ENCODE results near the gene IVNS1ABP. TPM values are rescaled to one million over a fixed set of nuclear protein-coding genes. Genes with fewer than 3 reads are reported as not detected.

The IVNS1ABP gene
- total and polyA plus RNA-seq, 5 donors = 18.8 to 37.4 (median 36.9) TPM

DNA sequence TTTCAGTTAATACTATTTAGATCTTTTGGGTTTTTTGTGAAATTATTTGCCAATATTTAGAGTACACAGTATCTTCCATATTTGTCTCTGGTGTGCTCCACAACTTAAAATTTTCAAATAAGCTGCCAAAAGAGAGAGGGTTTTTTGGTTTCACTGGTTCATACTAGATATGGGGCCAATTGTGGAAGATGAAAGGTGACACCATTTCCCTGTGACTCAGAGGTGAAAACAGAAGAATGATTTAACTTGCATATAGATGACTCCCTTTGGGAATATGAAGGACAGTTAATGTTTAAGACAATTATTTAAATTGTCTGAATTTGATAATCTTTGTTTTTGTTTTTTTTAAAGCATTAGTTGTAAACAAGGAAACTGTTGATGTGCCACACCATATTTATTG is 37.5 kb downstream of the IVNS1ABP start:
- Histone ChIP-seq H3K9me3 (ENCODE audit: control insufficient read depth, low read length) (no peaks in the 10 kb centered on the region), H3K4me3 (ENCODE audit: low read length) (no peak overlapping the region), H3K27ac (ENCODE audit: low read length) (no peak overlapping the region), H3K4me1 (ENCODE audit: control insufficient read depth, insufficient read depth, low read length) (no peaks in the 10 kb centered on the region), H3K27me3 (ENCODE audit: control insufficient read depth, insufficient read depth) (no peaks in the 10 kb centered on the region)
- DNase-seq (no peak), ATAC-seq (no peak)
- intact Hi-C loops (cut with DNase I) = no loop called here

DNA sequence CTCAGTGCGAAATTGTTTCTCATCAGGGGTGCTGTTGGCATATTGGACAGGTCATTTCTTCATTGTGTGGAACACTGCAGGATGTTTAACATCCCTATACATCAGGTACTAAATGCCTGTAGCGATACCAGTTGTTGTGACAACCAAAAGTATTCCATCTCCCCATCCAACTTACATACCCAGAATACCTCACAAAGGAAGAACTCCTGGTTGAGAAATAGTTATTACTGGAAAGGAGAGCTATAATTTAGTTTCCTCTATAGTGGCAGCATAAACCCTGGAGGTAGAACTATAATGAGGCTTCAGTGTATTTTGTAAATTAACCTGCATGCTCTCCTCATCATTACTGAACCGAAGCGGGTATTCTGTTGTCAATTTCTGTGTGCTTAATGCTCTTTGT is 45.1 kb downstream of the IVNS1ABP start:
- ATAC-seq = no peak
- H3K4me3 ChIP-seq (ENCODE audit: low read length) = no peak overlapping the region
- H3K9me3 ChIP-seq (ENCODE audit: control insufficient read depth, low read length) = no peaks in the 10 kb centered on the region
- H3K27me3 ChIP-seq (ENCODE audit: control insufficient read depth, insufficient read depth) = no peaks in the 10 kb centered on the region
- DNase-seq = no peak
- H3K4me1 ChIP-seq (ENCODE audit: control insufficient read depth, insufficient read depth, low read length) = no peaks in the 10 kb centered on the region
- 94% methylated on average over 4 of the region's 4 CpGs for WGBS
- intact Hi-C loops (cut with DNase I) = no loop called here
- H3K27ac ChIP-seq (ENCODE audit: low read length) = no peak overlapping the region

DNA sequence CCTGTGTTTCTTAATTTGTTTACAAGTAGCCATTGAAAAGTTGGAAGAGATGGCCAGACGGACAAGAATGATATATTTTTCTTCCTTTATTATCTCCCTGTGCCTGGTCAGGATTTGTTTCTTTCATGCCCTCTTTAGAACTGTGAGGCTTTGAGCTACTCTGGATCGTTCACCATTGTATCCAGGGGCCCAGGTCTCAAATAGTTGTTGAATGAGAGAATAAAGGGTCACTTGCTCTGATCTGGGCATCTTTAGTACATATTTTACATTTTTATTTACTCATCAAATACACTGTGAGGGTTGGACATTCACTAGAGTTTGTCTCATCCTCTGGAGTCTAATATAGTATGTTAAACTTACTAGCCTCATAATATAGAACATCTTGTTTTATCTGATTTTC is 48.7 kb downstream of the IVNS1ABP start:
- Histone ChIP-seq H3K4me1 (ENCODE audit: control insufficient read depth, insufficient read depth, low read length) (no peaks in the 10 kb centered on the region), H3K9me3 (ENCODE audit: control insufficient read depth, low read length) (no peaks in the 10 kb centered on the region), H3K4me3 (ENCODE audit: low read length) (no peak overlapping the region), H3K27ac (ENCODE audit: low read length) (no peak overlapping the region), H3K27me3 (ENCODE audit: control insufficient read depth, insufficient read depth) (no peaks in the 10 kb centered on the region)
- WGBS = 74% methylated on average over 2 of the region's 2 CpGs
- intact Hi-C loops (cut with DNase I) = no loop called here
- ATAC-seq (no peak), DNase-seq (no peak)

DNA sequence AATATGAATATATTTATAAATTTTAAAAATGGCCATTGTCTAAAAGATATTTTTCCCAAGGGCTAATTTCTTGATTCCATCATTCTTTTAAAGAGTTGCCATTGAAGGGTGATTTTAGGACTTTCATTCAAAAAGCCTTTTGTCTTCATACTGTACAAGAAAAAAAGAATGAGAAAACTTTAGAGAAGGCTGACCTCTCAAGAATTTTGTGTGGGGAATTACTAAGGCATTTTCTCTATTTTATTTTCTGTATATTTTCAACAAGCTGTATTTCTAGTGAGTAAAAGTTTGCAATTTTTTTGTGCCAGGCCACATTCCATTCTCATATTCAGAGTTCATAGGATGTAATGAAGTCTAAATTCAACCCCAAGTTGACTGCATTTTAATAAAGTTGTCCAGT is 49.3 kb downstream of the IVNS1ABP start:
- ATAC-seq (no peak), DNase-seq (no peak)
- H3K27me3 ChIP-seq (ENCODE audit: control insufficient read depth, insufficient read depth) = no peaks in the 10 kb centered on the region
- intact Hi-C loops (cut with DNase I) = no loop called here
- H3K4me1 ChIP-seq (ENCODE audit: control insufficient read depth, insufficient read depth, low read length) = no peaks in the 10 kb centered on the region
- H3K27ac ChIP-seq (ENCODE audit: low read length) = no peak overlapping the region
- H3K4me3 ChIP-seq (ENCODE audit: low read length) = no peak overlapping the region
- H3K9me3 ChIP-seq (ENCODE audit: control insufficient read depth, low read length) = no peaks in the 10 kb centered on the region

DNA sequence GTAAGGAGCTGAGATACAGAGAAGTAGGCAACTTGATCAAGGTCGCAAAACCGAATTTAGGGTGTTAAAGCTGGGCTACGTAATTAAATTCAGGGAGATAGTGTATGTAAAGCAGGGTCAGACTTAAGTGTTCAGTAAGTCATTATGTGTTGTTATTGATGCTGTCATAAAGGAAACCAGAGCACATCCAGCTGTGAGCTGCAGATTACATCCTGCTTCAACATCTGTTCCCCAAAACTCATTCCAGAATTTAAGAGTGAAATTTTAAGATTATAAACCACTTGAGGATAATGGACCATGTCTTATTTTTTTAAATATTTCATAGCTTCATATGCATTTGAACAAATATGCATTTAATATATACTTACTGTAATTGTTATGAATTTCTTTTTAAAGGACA is 49.7 kb downstream of the IVNS1ABP start:
- intact Hi-C loops (cut with DNase I) = no loop called here
- ATAC-seq (no peak), DNase-seq (no peak)
- H3K27me3 ChIP-seq (ENCODE audit: control insufficient read depth, insufficient read depth) = no peaks in the 10 kb centered on the region
- 40% methylated on average over 3 of the region's 3 CpGs for WGBS
- no peak overlapping the region for H3K27ac ChIP-seq (ENCODE audit: low read length)
- H3K4me3 ChIP-seq (ENCODE audit: low read length) = no peak overlapping the region
- no peaks in the 10 kb centered on the region for H3K9me3 ChIP-seq (ENCODE audit: control insufficient read depth, low read length)
- H3K4me1 ChIP-seq (ENCODE audit: control insufficient read depth, insufficient read depth, low read length) = no peaks in the 10 kb centered on the region

DNA sequence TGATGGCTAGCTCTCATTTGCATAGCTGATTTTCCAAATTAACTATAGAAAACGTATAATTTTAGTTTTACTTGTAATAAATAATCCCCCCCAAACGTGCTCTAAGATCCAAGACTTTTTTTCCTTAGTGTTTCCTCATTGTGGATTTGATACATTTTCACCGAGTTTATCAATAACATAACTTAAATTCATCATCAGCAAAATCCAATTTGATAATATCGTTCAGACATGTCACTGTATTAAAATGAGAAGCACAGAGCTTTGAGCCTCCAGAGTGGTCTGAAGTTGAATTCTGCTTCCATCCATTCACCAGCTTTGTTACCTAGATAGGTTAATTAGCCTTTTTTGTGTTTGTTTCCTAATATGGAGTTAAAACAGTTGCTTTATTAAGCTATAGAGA is 51.7 kb downstream of the IVNS1ABP start:
- Histone ChIP-seq H3K27ac (ENCODE audit: low read length) (no peak overlapping the region), H3K9me3 (ENCODE audit: control insufficient read depth, low read length) (no peaks in the 10 kb centered on the region), H3K27me3 (ENCODE audit: control insufficient read depth, insufficient read depth) (no peaks in the 10 kb centered on the region), H3K4me3 (ENCODE audit: low read length) (no peak overlapping the region), H3K4me1 (ENCODE audit: control insufficient read depth, insufficient read depth, low read length) (no peaks in the 10 kb centered on the region)
- DNase-seq = no peak
- no peak for ATAC-seq
- WGBS = 91% methylated on average over 4 of the region's 4 CpGs
- intact Hi-C loops (cut with DNase I) = no loop called here

DNA sequence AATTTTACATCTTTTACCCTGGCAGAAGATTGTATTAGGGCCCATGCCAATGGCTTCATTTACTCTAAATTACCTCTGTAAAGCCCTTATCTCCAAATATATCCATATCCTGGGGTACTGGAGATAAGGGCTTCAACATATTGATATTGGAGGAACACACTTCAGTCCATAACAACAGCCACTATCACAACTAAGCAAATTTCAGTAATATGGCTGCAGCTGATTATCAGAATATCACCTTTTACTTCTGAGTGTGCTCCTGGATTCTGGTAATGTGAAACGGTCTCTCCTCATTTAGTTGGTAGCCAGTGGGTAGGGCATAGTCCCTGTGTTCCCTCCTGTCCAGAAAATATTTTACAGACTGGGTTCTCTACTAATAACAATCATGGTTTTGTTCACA is 53.3 kb downstream of the IVNS1ABP start:
- intact Hi-C loops (cut with DNase I) = no loop called here
- DNase-seq (no peak), ATAC-seq (no peak)
- Histone ChIP-seq H3K27me3 (ENCODE audit: control insufficient read depth, insufficient read depth) (no peaks in the 10 kb centered on the region), H3K4me1 (ENCODE audit: control insufficient read depth, insufficient read depth, low read length) (no peaks in the 10 kb centered on the region), H3K27ac (ENCODE audit: low read length) (no peak overlapping the region), H3K4me3 (ENCODE audit: low read length) (no peak overlapping the region), H3K9me3 (ENCODE audit: control insufficient read depth, low read length) (no peaks in the 10 kb centered on the region)
- WGBS = 91% methylated on average over 1 of the region's 1 CpG

DNA sequence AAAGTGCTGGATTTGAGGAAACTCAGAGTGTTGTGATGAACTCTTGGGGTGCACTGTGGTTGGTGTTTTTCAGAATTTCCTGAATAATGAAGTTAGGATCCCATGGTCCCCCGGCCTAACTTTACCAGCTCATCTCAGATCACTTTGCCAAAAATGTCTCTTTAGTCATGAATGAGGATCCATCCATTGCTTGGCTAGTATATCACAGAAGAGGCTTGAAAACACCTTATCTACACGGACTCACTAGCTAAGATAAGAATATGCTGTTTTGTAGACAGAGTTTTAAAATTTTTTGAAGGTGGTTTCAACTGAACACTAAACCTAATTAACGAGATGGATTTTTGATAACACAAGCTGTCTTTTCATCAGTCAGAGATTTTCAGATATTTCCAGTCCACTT is 53.8 kb downstream of the IVNS1ABP start:
- intact Hi-C loops (cut with DNase I) = no loop called here
- Histone ChIP-seq H3K27ac (ENCODE audit: low read length) (no peak overlapping the region), H3K9me3 (ENCODE audit: control insufficient read depth, low read length) (no peaks in the 10 kb centered on the region), H3K27me3 (ENCODE audit: control insufficient read depth, insufficient read depth) (no peaks in the 10 kb centered on the region), H3K4me3 (ENCODE audit: low read length) (no peak overlapping the region), H3K4me1 (ENCODE audit: control insufficient read depth, insufficient read depth, low read length) (no peaks in the 10 kb centered on the region)
- ATAC-seq = no peak
- DNase-seq = no peak
- 87% methylated on average over 3 of the region's 3 CpGs for WGBS

DNA sequence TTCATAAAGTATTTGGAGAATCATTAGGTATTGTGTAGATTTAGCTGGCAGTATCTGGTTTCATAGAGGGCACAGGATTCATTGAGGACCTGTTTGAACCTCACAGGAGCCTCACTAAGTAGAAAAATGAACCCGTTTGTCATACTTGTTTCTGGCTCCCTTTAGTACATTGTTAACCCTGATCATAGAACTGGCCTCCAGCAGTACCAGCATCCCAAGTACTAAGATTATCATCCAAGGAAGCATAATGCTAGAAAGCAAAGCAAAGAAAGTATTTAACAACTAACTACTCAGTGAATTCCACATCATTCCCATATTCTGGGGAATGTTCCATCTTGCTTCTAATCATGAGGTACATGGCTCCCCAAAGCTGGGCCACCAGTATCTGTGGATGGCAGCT is 54.9 kb downstream of the IVNS1ABP start:
- H3K4me1 ChIP-seq (ENCODE audit: control insufficient read depth, insufficient read depth, low read length) = no peaks in the 10 kb centered on the region
- no peak for DNase-seq
- no peaks in the 10 kb centered on the region for H3K27me3 ChIP-seq (ENCODE audit: control insufficient read depth, insufficient read depth)
- intact Hi-C loops (cut with DNase I) = no loop called here
- WGBS = 96% methylated on average over 1 of the region's 1 CpG
- H3K9me3 ChIP-seq (ENCODE audit: control insufficient read depth, low read length) = no peaks in the 10 kb centered on the region
- ATAC-seq = no peak
- H3K4me3 ChIP-seq (ENCODE audit: low read length) = no peak overlapping the region
- H3K27ac ChIP-seq (ENCODE audit: low read length) = no peak overlapping the region

DNA sequence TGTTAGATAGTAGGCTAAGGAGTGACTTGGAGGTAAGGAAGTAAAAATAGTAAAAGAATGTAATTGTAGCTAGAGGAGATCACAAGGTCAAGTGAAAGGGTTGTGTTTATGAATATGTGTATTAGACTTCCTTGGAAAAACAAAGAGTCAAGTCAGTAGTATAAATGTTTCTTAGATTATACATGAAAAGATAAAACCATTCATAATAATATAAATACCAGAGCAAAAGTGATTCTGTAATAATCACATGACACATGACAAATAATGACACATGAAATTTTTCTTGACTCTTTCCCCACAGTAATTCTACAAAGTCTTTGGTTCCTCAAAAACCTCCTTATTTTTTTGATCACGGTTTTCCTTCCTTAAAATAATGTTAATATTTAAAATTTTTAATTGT is 56.4 kb downstream of the IVNS1ABP start:
- H3K4me1 ChIP-seq (ENCODE audit: control insufficient read depth, insufficient read depth, low read length) = no peaks in the 10 kb centered on the region
- no peaks in the 10 kb centered on the region for H3K27me3 ChIP-seq (ENCODE audit: control insufficient read depth, insufficient read depth)
- ATAC-seq (no peak), DNase-seq (no peak)
- H3K9me3 ChIP-seq (ENCODE audit: control insufficient read depth, low read length) = no peaks in the 10 kb centered on the region
- intact Hi-C loops (cut with DNase I) = no loop called here
- no peak overlapping the region for H3K27ac ChIP-seq (ENCODE audit: low read length)
- WGBS = 87% methylated on average over 1 of the region's 1 CpG
- no peak overlapping the region for H3K4me3 ChIP-seq (ENCODE audit: low read length)

DNA sequence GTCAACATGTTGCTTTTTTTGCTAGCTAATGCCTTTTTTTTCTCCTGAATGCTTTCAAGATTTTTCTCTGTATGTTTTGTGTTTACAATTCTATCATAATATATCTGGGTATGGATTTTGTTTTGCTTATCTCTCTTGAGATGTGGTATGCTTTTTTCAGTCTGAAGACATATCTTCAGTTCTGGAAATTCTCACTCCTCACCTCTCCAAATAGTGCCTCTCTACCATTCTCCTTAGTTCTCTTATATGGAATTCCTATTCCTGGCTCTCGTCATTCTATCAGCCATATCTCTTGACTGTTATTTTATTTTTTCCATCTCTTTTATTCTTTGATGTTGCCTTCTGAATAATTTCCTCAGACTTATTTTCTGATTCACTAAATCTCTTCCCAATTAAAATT is 58.4 kb downstream of the IVNS1ABP start:
- Histone ChIP-seq H3K27ac (ENCODE audit: low read length) (no peak overlapping the region), H3K27me3 (ENCODE audit: control insufficient read depth, insufficient read depth) (no peaks in the 10 kb centered on the region), H3K9me3 (ENCODE audit: control insufficient read depth, low read length) (no peaks in the 10 kb centered on the region), H3K4me1 (ENCODE audit: control insufficient read depth, insufficient read depth, low read length) (no peaks in the 10 kb centered on the region), H3K4me3 (ENCODE audit: low read length) (no peak overlapping the region)
- WGBS = 67% methylated on average over 1 of the region's 1 CpG
- intact Hi-C loops (cut with DNase I) = no loop called here
- ATAC-seq = no peak
- no peak for DNase-seq

DNA sequence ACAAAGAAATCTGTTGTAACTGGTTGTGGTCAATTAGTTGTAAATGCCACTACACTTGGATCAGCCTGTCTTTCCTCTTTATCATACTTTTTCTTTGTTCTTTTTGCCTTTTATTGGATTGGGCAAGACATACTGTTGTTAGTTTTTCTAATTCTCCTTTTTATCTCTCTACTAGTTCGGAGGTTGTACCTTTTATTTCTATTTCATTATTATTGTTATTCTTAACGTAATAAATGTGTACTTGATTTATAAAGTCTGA is 59.2 kb downstream of the IVNS1ABP start:
- Histone ChIP-seq H3K4me3 (ENCODE audit: low read length) (no peak overlapping the region), H3K4me1 (ENCODE audit: control insufficient read depth, insufficient read depth, low read length) (no peaks in the 10 kb centered on the region), H3K27ac (ENCODE audit: low read length) (no peak overlapping the region), H3K27me3 (ENCODE audit: control insufficient read depth, insufficient read depth) (no peaks in the 10 kb centered on the region), H3K9me3 (ENCODE audit: control insufficient read depth, low read length) (no peaks in the 10 kb centered on the region)
- DNase-seq = no peak
- intact Hi-C loops (cut with DNase I) = no loop called here
- WGBS = 88% methylated on average over 2 of the region's 2 CpGs
- no peak for ATAC-seq

Data from right cardiac atrium (tissue), 5 donors.